Measurements from ENCODE around the gene RFESD.
"Not testable (repeated sequence)": the region's sequence is repeated elsewhere in the genome, so short reads cannot be mapped to it uniquely, and the experiment has no call there.

RFESD gene

GRCh38 chr5:95667678-95668077, 21.1 kb downstream of the RFESD start:
- no peak for DNase-seq

- DNase-seq, result no peak
These were observed 21.6 kb downstream of the RFESD start for GRCh38 chr5:95668216-95668615.

- DNase-seq, result no peak
These were observed 22.2 kb downstream of the RFESD start for GRCh38 chr5:95668728-95669127.

GRCh38 chr5:95669540-95669939, 23.0 kb downstream of the RFESD start:
- peak; percentile 20 for DNase-seq

- no peak for DNase-seq
These were observed 23.4 kb downstream of the RFESD start for GRCh38 chr5:95669985-95670384.

GRCh38 chr5:95670568-95670967, 24.0 kb downstream of the RFESD start:
- DNase-seq, result no peak

- no peak for DNase-seq
These were observed 25.2 kb downstream of the RFESD start for GRCh38 chr5:95671826-95672225.

GRCh38 chr5:95672641-95673040, 26.1 kb downstream of the RFESD start:
- DNase-seq, result no peak

- DNase-seq, result no peak
These were observed 26.5 kb downstream of the RFESD start for GRCh38 chr5:95673081-95673480.

- DNase-seq, result no peak
These were observed 36.3 kb downstream of the RFESD start, which contains the start of gene SPATA9 for GRCh38 chr5:95682891-95683290. TSS of gene SPATA9 (minus strand) at chr5:95682991. CDS start at chr5:95682854, 137 bp downstream.

GRCh38 chr5:95684361-95684760, 37.8 kb downstream of the RFESD start:
- DNase-seq, result no peak

- no peak for DNase-seq
These were observed 40.1 kb downstream of the RFESD start for GRCh38 chr5:95686651-95687050.

GRCh38 chr5:95689680-95690079, 43.1 kb downstream of the RFESD start:
- DNase-seq, result no peak

GRCh38 chr5:95690333-95690732, 43.8 kb downstream of the RFESD start:
- DNase-seq, result no peak

- DNase-seq, result no peak
These were observed 51.5 kb downstream of the RFESD start for GRCh38 chr5:95697781-95698681.

GRCh38 chr5:95699337-95699736, 52.8 kb downstream of the RFESD start:
- no peak for DNase-seq

- DNase-seq, result no peak
These were observed 54.5 kb downstream of the RFESD start for GRCh38 chr5:95701074-95701473.

- DNase-seq, result no peak
These were observed 57.6 kb downstream of the RFESD start for GRCh38 chr5:95704150-95704549.

- DNase-seq, result not testable (repeated sequence)
These were observed 59.6 kb downstream of the RFESD start for GRCh38 chr5:95706196-95706595.

GRCh38 chr5:95707055-95707454, 60.5 kb downstream of the RFESD start:
- no peak for DNase-seq

Data from NCI-H2029 (cell line).